Transverse colon (tissue), 4 donors: ENCODE measurements around the gene PUM1.
"Not testable (repeated sequence)": the region's sequence is repeated elsewhere in the genome, so short reads cannot be mapped to it uniquely, and the experiment has no call there.

Experiments used
- CTCF ChIP-seq, 5 experiments: fragments of 200-600 bp in 3 of 5; fragments of 450-650 bp in 2 of 5; sonication (generic) in 3 of 5; IDR thresholded peaks; 1 replicate in 2 of 5; 2 replicates in 3 of 5; pipeline ENCODE4 v1.5.1; 2016 to 2017; ENCODE audit warnings: antibody characterized with exemption in 5 of 5, inconsistent platforms in 3 of 5, mild to moderate bottlenecking in 2 of 5, moderate library complexity in 1 of 5
- EP300 ChIP-seq: sonication (generic); formaldehyde crosslinking; IDR thresholded peaks from one replicate; pipeline ENCODE4 v1.6.1; 2017; ENCODE audit warnings: antibody characterized with exemption, low read depth
- POLR2A ChIP-seq: fragments of 450-650 bp; IDR thresholded peaks from one replicate; pipeline ENCODE4 v1.6.1; 2016; ENCODE audit warnings: antibody characterized with exemption, mild to moderate bottlenecking, moderate library complexity
- POLR2AphosphoS5 ChIP-seq, 3 donors: sonication (generic); formaldehyde crosslinking; IDR thresholded peaks; one replicate each; pipeline ENCODE4 v1.6.1; 2016; ENCODE audit warnings: antibody characterized with exemption in 3 of 3

GRCh38 chr1:31052613-31053012 is 12.9 kb downstream of the PUM1 start:
- TF ChIP-seq POLR2A; CTCF (IDR thresholded peaks at IDR 0.05); POLR2AphosphoS5 (IDR thresholded peaks at IDR 0.05); EP300: not testable (repeated sequence)
